Stimulated activated CD8-positive, alpha-beta memory T cell treated with anti-CD3 and anti-CD28 coated beads, Interleukin-7, amount 100 ng/mL, for 4 hours (primary cell): ENCODE measurements around the gene PAEP.

ENCODE experiments used
- DNase-seq, 2 donors: peaks; one replicate each; pipeline ENCODE4 v3.0.0-alpha.2; 2020; ENCODE audit warnings: low read depth in 2 of 2

Gene PAEP

DNA sequence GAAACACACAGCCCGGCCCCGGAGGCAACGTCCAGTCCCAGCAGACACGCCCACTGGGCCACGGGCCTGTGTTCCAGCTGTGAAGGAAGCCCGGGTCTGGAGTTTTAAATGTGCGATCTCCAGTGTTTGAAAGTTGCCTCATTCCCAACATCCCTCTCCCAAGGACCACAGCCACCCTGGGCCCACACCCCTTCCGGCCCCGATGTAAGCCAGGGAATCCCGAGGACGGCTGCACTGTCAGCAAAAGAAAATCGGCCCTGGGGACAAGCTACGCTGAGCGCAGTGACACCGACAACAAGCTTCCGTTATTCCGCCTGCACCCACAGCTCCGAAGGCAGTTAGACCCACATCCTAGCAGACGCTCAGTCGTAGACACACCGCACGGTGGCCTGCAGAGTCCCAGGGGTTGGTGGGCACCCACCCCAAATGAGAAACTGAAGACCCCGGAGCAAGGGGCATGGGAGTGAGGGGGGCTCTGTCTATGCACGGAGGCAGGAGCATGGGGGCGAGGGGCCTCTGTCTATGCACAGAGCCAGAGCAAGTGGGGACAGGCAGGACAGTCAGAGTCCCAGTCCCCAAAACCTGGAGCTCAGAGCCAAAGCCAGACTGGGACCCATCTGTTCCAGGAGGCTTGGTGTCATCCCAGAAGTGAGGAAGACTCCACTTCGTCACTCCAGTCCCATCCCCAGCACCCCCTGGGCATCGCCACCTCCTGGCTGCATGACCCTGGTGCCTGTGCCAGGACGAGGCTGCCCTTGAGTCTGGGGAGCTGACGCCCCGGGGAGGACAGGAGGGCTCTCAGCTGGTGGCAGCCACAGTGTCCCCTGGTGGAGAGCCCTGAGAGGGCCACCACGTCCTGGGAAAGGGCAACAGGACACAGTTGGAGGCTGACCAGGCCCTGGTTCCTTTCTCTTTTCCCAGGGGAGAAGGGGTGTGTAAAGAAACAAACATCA lies 54.4 kb downstream of the PAEP start:
- no peak for DNase-seq
